ENCODE measurements around the gene MT1F.

The MT1F gene

DNA sequence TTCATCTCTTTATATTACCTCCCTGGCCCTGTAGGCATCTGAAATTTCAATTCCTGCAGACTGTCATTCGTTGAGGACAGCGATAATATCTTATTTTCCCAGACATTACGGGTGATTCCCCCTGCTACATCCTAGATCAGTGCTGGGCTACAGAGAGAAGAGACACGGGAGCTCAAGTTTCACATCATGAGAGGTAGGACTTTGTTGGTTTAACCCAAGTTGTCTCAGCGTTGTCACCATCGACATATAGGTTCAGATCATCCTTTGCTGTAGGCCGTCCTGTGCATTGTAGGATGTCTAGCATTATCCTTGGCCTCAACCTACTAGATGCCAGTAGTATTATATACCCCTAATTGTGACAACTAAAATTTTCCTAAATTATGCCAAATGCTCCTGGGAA is 43.8 kb downstream of the MT1F start:
- DNase-seq: no peak

DNA sequence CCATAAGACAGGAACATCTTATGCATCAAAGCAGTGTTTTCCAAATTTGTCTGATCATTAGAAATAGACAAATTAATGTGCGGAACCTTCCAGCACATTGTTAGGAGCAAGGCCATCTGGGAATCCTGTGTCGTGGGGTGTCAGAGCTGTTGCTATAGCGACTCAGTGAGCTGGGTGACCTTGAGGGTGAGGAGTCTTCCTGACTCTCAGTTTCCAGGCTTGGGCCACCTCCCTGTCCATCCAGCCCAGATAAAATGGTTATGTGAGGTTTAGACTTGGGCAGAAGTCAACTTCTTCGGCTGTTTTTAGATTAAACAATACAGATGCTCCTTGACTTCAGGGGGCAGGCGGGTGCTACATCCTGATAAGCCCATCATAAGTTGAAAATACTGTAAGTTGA is 45.1 kb downstream of the MT1F start:
- DNase-seq: no peak

Data from activated gamma-delta T cell (primary cell).